AG04449 (cell line): Measurements from ENCODE around the gene MOBP.

Source experiments
- CTCF ChIA-PET: fragments of 350-600 bp; formaldehyde crosslinking; extraction: SDS; loops from one replicate; lab custom pipeline; 2021; ENCODE audit warnings: antibody characterized with exemption; lab: Yijun Ruan, JAX
- POLR2A ChIA-PET: fragments of 400-600, 350-600 bp; formaldehyde crosslinking; extraction: SDS; loops from one replicate; lab custom pipeline; 2020; ENCODE audit warnings: antibody characterized with exemption, inconsistent platforms; lab: Yijun Ruan, JAX
- DNase-seq: peaks from one replicate; pipeline ENCODE4 v3.0.0-alpha.2; 2010; ENCODE audit warnings: low read depth, low spot score
- H3K4me3 ChIP-seq: 2 replicates; pipeline ENCODE4 v1.5.1; 2011; ENCODE audit warnings: low read depth, mild to moderate bottlenecking, control low read depth, low read length
- TF ChIP-seq, protein P1 (sequence below): IDR thresholded peaks from one replicate; pipeline ENCODE4 v1.5.1; 2011; ENCODE audit warnings: mild to moderate bottlenecking, moderate library complexity, low read length, control low read depth, inconsistent platforms; ENCODE audit not compliant: insufficient read depth; ENCODE audit errors: missing control alignments

Gene MOBP

GRCh38 chr3:39542588-39542988 is 75.1 kb downstream of the MOBP start:
- ChIA-PET CTCF (interaction anchor here (0.5 to 4.2 kb wide), 14 partner anchors 10 to 761 kb away, joined by 3 to 32 read pairs (median 4); no protein-coding TSS in a partner anchor), POLR2A (no interaction called here)
- H3K4me3 ChIP-seq = no peak overlapping the region
- TF ChIP-seq, protein P1, sequence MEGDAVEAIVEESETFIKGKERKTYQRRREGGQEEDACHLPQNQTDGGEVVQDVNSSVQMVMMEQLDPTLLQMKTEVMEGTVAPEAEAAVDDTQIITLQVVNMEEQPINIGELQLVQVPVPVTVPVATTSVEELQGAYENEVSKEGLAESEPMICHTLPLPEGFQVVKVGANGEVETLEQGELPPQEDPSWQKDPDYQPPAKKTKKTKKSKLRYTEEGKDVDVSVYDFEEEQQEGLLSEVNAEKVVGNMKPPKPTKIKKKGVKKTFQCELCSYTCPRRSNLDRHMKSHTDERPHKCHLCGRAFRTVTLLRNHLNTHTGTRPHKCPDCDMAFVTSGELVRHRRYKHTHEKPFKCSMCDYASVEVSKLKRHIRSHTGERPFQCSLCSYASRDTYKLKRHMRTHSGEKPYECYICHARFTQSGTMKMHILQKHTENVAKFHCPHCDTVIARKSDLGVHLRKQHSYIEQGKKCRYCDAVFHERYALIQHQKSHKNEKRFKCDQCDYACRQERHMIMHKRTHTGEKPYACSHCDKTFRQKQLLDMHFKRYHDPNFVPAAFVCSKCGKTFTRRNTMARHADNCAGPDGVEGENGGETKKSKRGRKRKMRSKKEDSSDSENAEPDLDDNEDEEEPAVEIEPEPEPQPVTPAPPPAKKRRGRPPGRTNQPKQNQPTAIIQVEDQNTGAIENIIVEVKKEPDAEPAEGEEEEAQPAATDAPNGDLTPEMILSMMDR = no peak
- no peak for DNase-seq

DNA sequence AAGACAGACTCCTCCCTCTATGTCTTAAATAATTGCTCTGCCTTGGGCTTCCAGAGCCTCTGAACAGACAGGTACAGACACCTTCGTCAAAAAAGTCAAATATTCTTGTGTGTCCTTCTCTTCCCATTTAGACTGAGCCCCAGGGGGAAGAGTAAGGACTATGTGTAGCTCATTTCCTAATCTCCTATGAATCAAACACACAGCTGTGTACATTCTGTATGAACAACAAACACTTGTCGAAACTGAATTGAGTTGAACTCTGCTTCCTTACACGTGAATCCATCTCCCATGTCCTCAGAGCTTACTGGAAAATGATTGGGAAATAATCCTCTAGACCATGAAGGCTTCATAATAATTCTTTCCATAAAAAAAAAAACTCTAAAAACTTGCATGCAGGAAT is 80.8 kb downstream of the MOBP start:
- H3K4me3 ChIP-seq = no peak overlapping the region
- POLR2A ChIA-PET = no interaction called here
- CTCF ChIA-PET = no interaction called here
- TF ChIP-seq, protein P1 = no peak
- DNase-seq = no peak

- ChIA-PET CTCF (no interaction called here), POLR2A (no interaction called here)
- TF ChIP-seq, protein P1 = no peak
- no peak overlapping the region for H3K4me3 ChIP-seq
- no peak for DNase-seq
Observed at GRCh38 chr3:39550354-39551051, 83.0 kb downstream of the MOBP start.
